RWPE2 (cell line): ENCODE measurements around the gene GSTP1.

Experiments used
- ATAC-seq: fragments of 200-7000 bp; cut with Tn5 transposase; 3 replicates; pipeline ENCODE4 v1.9.1; 2021; ENCODE audit warnings: low read depth
- DNase-seq: peaks from one replicate; pipeline ENCODE4 v3.0.0-alpha.2; 2020; ENCODE audit warnings: low spot score
- H3K27ac ChIP-seq: fragments of 450-650 bp; 2 replicates; pipeline ENCODE4 v1.5.1; 2017; ENCODE audit warnings: mild to moderate bottlenecking; ENCODE audit not compliant: poor library complexity, severe bottlenecking
- H3K27me3 ChIP-seq: fragments of 250-450 bp; sonication (Bioruptor Pico); 2 replicates; pipeline ENCODE4 v1.5.1; 2021; ENCODE audit warnings: mild to moderate bottlenecking, moderate library complexity; ENCODE audit not compliant: insufficient read depth, poor library complexity, severe bottlenecking
- H3K36me3 ChIP-seq: fragments of 250-450 bp; sonication (Bioruptor Pico); 2 replicates; pipeline ENCODE4 v1.5.1; 2020; ENCODE audit warnings: low read depth, mild to moderate bottlenecking, moderate library complexity
- H3K4me1 ChIP-seq: fragments of 250-450 bp; sonication (Bioruptor Pico); 2 replicates; pipeline ENCODE4 v1.5.1; 2021; ENCODE audit warnings: mild to moderate bottlenecking, moderate library complexity; ENCODE audit not compliant: insufficient read depth, poor library complexity, severe bottlenecking
- H3K4me3 ChIP-seq: fragments of 250-450 bp; sonication (Bioruptor Pico); 2 replicates; pipeline ENCODE4 v1.5.1; 2021; ENCODE audit warnings: mild to moderate bottlenecking, moderate library complexity; ENCODE audit not compliant: severe bottlenecking
- H3K9me3 ChIP-seq: fragments of 250-450 bp; sonication (Bioruptor Pico); 2 replicates; pipeline ENCODE4 v1.5.1; 2021; ENCODE audit warnings: mild to moderate bottlenecking, moderate library complexity; ENCODE audit not compliant: severe bottlenecking
- TF ChIP-seq, protein P1 (sequence below): fragments of 450-650 bp; IDR thresholded peaks from one replicate; pipeline ENCODE4 v1.5.1; 2017; ENCODE audit warnings: mild to moderate bottlenecking, moderate library complexity; ENCODE audit not compliant: poor library complexity, severe bottlenecking

Gene GSTP1

DNA sequence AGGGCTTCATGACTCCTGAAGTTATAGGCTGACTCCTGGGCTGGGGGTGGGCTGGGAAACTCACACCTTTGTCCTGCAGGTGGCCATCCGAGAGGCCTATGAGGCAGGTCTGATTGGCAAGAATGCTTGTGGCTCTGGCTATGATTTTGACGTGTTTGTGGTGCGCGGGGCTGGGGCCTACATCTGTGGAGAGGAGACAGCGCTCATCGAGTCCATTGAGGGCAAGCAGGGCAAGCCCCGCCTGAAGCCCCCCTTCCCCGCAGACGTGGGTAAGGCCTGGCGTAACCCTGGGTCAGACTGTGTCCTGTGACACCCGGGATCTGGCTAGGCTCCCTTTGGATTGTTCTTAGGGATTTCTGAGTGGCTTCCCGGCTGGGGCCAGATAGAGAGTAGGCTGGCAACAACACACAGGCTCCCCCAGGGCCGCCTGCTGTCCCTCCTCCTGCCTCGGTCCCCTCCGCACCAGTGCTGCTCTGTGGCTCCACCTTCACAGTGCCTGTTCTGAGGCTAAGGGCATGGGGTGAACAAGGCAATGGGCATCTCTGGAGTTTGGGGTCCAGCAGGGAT, 26.8 kb downstream of the GSTP1 start:
- Histone ChIP-seq H3K9me3 (no peaks in the 10 kb centered on the region), H3K27me3 (no peaks in the 10 kb centered on the region), H3K4me1 (peaks cover 4% of the 10 kb centered on the region), H3K36me3 (peaks cover 30% of the 10 kb centered on the region), H3K27ac (no peak overlapping the region), H3K4me3 (no peak overlapping the region)
- TF ChIP-seq, protein P1, sequence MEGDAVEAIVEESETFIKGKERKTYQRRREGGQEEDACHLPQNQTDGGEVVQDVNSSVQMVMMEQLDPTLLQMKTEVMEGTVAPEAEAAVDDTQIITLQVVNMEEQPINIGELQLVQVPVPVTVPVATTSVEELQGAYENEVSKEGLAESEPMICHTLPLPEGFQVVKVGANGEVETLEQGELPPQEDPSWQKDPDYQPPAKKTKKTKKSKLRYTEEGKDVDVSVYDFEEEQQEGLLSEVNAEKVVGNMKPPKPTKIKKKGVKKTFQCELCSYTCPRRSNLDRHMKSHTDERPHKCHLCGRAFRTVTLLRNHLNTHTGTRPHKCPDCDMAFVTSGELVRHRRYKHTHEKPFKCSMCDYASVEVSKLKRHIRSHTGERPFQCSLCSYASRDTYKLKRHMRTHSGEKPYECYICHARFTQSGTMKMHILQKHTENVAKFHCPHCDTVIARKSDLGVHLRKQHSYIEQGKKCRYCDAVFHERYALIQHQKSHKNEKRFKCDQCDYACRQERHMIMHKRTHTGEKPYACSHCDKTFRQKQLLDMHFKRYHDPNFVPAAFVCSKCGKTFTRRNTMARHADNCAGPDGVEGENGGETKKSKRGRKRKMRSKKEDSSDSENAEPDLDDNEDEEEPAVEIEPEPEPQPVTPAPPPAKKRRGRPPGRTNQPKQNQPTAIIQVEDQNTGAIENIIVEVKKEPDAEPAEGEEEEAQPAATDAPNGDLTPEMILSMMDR = no peak
- ATAC-seq = no peak
- no peak for DNase-seq

DNA sequence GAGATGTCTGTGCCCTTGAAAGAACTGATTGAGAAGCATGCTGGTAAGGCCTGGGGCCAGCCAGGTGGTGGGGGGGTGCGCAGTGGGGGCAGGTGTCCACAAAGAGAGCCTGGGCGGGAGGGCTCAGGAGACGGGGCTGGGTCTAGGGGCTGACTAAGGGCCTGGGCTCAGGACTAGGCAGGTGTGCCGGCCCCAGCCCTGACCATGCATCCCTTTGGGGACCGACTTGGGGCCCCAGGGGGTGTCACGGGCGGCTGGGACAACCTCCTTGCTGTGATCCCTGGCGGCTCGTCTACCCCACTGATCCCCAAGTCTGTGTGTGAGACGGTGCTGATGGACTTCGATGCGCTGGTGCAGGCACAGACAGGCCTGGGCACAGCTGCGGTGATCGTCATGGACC, 27.6 kb downstream of the GSTP1 start:
- peaks cover 30% of the 10 kb centered on the region for H3K36me3 ChIP-seq
- TF ChIP-seq, protein P1 = no peak
- H3K27me3 ChIP-seq = no peaks in the 10 kb centered on the region
- ATAC-seq (no peak), DNase-seq (no peak)
- peaks cover 4% of the 10 kb centered on the region for H3K4me1 ChIP-seq
- no peak overlapping the region for H3K27ac ChIP-seq
- H3K9me3 ChIP-seq = no peaks in the 10 kb centered on the region
- no peak overlapping the region for H3K4me3 ChIP-seq

DNA sequence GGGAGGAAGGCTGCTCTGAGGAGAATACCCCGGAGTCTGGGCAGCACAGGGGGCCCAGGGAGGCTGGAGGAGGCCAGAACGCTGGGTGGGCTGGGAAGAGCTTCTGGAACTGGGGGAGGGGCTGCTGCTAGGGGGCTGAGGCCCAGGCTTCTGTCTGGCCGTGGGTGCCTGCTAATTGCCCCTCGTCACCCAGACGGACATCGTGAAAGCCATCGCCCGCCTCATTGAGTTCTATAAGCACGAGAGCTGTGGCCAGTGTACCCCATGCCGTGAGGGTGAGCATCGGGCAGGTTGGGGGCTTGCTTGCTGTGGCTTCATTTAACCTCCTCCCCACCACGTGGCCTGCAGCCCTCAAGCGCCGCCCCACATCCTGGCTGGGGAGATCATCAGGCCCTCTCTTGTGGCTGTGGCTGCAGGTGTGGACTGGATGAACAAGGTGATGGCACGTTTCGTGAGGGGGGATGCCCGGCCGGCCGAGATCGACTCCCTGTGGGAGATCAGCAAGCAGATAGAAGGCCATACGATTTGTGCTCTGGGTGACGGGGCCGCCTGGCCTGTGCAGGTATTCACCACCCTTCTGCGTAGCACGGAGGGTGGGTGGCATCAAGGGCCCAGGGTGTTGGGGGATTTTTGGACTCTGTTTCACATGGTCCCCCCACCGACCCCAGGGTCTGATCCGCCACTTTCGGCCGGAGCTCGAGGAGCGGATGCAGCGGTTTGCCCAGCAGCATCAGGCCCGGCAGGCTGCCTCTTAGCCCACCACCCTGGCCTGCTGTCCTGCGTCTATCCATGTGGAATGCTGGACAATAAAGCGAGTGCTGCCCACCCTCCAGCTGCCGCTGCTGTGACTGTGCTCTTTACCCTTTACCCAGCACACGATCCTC, 28.3 kb downstream of the GSTP1 start:
- Histone ChIP-seq H3K9me3 (no peaks in the 10 kb centered on the region), H3K4me3 (no peak overlapping the region), H3K27me3 (no peaks in the 10 kb centered on the region), H3K36me3 (peaks cover 30% of the 10 kb centered on the region), H3K27ac (no peak overlapping the region), H3K4me1 (peaks cover 4% of the 10 kb centered on the region)
- DNase-seq (no peak), ATAC-seq (no peak)
- TF ChIP-seq, protein P1 = no peak

DNA sequence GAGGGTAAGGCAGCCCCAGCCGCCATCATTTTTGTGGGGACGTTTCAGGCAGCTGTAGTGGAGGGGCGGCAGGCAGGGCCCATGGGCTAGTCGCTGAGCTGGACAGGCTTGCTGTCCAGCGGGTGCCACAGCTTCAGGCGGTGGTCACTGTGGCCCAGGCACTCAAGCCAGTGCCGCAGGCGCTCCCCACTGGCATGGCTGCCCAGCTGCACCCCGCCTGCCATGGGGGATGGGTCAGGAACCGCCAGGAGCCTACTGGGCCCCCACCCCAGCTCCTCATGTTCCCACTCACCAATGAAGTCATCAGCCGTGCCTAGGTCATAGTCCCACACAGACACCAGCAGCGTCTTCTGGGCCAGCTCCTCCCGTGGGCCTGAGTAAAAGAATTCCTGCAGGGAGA, 29.1 kb downstream of the GSTP1 start:
- Histone ChIP-seq H3K27ac (no peak overlapping the region), H3K27me3 (no peaks in the 10 kb centered on the region), H3K4me3 (no peak overlapping the region), H3K36me3 (peaks cover 30% of the 10 kb centered on the region), H3K4me1 (peaks cover 2% of the 10 kb centered on the region), H3K9me3 (no peaks in the 10 kb centered on the region)
- DNase-seq (peak; percentile 63), ATAC-seq (no peak)
- TF ChIP-seq, protein P1 = no peak
